HG03558 (cell line): ENCODE measurements around the gene VMP1.
"Not testable (repeated sequence)": the region's sequence is repeated elsewhere in the genome, so short reads cannot be mapped to it uniquely, and the experiment has no call there.

Source experiments
- ATAC-seq: cut with Tn5 transposase; IDR thresholded peaks from one replicate; pipeline ENCODE4 v1.9.1; 2021; ENCODE audit warnings: moderate number of reproducible peaks; ENCODE audit not compliant: unreplicated experiment; ENCODE audit errors: extremely low read depth

Gene VMP1

GRCh38 chr17:59752922-59753321, 45.5 kb downstream of the VMP1 start:
- ATAC-seq = no peak

DNA sequence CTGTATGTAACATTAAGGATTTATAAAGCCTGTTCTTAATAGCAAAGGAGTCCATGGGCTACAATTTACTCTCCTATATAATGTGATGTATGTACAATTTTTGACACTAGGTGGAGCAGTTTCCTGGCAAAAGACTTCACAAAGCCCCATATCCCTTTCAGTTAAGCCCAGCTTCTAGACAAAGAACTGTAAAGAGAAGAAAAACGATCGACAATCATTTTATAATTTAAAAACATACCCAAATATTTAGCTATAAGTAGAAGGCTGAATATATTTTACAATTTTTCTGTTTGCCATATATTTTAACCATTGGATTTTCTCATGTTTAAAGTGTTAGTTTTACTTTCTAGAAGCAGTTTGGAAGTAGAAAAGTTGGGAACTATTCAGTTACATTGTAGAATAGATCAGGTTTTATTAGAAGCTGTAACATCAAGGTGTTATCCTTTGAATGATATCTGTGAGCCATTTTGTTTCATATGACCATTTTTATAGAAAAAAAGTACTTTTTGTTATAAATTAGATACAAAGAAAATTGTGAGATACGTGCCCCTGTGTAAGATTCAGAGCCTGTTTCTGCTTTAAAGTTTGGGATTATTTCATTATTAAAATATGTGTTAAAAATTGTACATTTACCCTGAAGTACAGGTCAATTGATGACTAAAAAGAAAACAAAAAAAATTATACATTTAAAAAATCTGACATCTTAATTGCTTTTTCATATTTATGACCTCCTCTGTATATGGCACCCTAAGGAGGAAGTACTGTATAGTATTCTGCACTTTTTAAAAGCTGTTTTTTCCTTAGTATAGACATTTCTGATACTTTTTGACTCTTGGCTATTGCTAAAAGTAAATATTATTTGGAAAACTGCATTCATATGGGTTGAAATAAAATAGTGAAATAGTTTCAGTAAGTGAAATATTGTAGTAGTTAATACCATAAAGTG, 46.3 kb downstream of the VMP1 start:
- no peak for ATAC-seq

GRCh38 chr17:59754552-59754951, 47.1 kb downstream of the VMP1 start:
- ATAC-seq = no peak

DNA sequence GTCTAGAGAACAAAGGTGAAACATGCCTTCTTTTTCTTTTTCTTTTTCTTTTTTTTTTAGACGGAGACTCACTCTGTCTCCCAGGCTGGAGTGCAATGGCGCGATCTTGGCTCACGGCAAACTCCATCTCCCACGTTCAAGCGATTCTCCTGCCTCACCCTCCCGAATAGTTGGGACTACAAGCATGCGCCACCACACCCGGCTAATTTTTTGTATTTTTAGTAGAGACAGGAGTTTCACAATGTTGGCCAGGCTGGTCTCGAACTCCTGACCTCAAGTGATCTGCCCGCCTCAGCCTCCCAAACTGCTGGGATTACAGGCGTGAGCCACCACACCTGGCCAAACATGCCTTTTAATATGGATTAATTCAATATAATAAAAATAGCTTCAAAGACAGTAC, 47.6 kb downstream of the VMP1 start:
- not testable (repeated sequence) for ATAC-seq

DNA sequence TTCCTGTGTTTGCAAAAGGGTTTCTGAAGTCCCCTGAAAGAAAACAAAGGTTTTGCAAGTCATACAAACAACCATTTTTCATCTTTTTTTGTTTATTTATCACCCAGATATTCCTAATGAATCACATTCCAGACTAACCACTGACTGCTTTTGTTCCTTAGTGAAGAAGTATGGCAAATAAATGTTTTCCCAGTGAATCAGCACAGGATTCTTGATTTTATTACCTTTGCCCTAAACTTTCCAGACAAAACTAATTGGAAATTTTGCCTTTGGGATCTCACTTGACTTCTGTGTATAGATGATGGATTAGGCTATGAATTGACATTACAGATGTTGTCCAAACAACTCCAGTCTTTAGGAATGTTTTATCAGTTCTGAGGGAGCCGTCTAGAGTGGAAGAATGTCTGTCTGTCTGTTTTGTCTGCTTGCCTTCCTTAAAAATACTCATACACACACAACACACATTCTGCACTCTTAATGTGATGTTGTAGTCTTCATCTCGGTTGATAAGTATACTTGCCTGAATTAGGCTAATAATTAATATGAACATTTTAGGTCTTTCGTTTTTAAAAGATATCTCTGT, 48.9 kb downstream of the VMP1 start:
- ATAC-seq = no peak

- no peak for ATAC-seq
Observed at GRCh38 chr17:59757043-59757442, 49.6 kb downstream of the VMP1 start.

- ATAC-seq = no peak
Observed at GRCh38 chr17:59757470-59757869, 50.0 kb downstream of the VMP1 start.

GRCh38 chr17:59757881-59758385, 50.5 kb downstream of the VMP1 start:
- ATAC-seq = no peak

DNA sequence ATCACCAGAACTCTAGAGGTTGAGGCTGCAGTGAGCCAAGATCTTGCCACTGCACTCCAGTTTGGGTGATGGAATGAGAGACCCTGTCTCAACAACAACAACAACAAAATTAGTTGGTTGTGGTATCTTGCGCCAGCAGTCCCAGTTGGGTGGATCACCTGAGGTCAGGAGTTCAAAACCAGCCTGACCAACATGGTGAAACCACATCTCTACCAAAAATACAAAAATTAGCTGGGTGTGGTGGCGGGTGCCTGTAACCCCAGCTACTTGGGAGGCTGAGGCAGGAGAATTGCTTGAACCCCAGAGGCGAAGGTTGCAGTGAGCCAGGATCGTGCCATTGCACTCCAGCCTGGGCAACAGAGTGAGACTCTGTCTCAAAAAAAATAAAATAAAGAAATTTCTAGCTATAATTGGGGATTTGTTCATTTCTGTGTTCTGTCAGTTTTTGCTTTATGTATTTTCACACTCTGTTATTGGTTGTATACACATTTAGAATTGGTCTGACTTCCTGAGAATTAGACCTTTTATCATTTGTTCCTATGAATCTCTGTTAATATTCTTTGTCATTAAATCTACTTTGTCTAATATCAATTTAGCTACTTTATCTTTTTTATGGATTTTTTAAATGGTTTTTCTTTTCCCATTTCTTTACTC, 51.7 kb downstream of the VMP1 start:
- not testable (repeated sequence) for ATAC-seq

GRCh38 chr17:59760160-59760559, 52.7 kb downstream of the VMP1 start:
- ATAC-seq = no peak

DNA sequence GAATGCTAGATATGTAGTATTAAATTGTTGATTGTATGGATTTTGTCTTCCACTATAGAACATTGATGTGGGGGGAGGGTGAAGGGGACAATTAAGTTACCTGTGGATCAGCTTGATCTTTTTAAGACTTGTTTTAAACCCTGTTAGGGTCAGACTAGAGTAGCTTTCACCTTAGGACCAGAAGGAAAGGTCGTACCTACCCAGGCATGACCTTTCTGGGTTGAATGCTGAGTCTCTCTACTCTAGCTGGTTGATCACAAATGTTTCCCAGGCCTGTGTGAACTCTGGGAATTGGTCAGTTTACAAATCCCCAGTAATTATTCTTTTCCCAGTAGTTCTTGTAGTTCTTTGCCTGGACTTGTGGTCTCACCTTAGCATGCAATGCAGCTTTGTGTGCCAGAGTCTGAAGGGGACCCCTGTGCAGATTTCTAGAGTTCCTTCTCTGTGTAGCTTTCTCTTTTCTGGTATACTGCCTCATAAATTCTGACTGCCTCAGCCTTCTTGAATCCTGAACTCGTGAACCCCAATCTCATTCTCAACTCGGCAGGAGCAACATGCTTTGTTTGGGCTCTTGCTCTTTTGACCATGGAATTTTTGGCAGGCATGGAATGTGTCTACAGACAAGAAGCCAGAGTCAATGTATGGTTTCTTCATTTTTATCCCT, 54.1 kb downstream of the VMP1 start:
- ATAC-seq = no peak

DNA sequence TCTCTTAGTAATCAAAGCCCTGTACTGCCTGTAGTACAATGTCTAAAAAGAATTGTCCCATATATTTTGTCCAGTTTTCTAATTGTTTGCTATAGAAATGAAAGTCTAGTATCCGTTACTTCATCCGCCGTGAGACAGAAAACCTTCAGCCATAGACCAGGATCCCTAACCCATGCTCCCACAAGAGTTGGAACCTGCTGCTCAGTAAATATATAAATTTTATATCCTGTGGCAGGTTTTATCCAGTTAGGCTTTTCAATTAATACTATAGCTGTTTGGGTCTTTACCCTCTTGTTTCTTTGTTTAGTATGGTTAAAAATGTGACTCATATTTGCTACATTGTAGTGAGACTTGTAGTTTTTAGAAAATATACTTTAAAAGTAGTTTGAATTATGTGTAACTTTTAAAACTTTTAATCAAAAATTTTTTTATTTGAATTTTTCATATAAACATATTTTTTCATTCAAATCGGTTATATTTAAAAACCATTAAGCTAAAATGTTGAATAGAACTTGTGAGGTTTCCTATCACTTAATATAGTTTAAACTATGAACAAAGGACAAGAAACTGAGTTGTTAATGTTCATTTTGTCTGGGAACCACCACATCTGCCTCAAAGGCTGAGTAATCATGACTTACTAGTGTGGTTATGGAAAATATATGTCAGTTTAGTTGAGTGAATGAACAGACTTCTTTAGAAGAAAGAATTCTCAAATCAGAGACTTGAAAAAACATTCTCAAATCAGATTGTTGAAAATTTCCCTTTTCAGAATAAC, 54.8 kb downstream of the VMP1 start:
- ATAC-seq = no peak

DNA sequence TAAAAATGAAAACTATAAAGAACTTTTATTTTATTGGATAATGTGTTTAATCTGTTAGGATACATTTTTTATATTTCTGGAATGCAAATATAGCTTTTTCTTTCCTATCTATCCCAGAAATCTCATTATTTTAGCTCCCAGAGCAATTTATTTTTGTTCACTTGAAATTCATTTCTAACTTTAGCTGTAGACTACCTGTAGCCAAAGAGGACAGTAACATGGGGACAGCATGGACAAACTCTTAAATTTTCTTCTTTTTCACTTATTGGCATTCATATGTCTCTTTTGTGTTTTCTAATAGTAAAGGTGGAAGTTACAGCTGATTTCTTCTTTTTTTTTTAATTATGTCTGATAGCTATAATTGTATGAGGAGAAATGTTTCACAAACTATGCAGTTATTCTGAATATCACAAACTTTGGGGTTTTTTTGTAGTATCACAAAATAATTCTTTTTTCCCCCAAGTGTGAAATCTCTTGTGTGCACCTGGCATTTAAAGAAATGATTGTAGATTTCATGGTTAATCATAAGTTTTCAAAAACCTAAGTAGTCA, 55.4 kb downstream of the VMP1 start:
- ATAC-seq = no peak

DNA sequence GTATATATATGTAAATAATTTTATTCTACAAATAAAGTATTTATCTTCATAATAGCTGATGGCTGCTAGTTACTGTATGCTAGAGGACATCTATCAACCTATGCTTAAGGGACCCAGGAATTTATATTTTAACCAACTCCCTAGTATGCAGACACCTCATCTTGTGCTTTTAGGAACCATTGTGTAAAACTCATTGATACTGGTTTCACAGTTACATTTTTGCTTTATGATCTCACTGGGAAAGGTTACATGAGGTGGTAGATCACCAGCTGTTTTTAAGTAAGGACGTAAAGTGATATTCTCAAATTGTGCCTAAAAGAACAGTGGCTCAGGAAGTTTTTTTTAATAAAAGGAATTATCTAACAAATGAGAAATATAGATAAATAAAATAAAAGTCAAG, 56.4 kb downstream of the VMP1 start:
- ATAC-seq = no peak

GRCh38 chr17:59764292-59764741, 56.9 kb downstream of the VMP1 start:
- no peak for ATAC-seq

- ATAC-seq = no peak
Observed at GRCh38 chr17:59765038-59765437, 57.6 kb downstream of the VMP1 start.

- no peak for ATAC-seq
Observed at GRCh38 chr17:59766491-59766890, 59.0 kb downstream of the VMP1 start.

- no peak for ATAC-seq
Observed at GRCh38 chr17:59767176-59767575, 59.7 kb downstream of the VMP1 start.

DNA sequence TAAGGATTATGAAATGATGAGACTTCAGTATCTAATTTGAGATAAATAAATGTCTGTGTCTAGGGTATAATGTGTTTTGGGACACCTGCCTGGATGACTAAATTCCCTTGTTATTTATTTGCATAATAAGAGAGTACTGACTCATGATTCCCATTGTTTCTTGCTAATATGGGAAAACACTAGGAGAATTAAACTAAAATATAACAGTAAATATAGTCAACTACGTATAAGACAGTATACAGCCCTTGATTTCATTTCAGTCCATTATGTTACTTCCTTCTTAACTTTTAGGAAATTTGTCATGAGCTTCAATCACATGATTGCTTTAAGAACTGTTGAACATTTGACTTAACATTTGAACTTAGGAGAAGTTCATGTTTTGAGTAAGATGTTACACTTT, 62.4 kb downstream of the VMP1 start:
- no peak for ATAC-seq
